HEK293T (cell line): ENCODE measurements around the gene BRD3.

Source experiments
- ARNT ChIP-seq: fragments of 450-650 bp; IDR thresholded peaks from 2 replicates; pipeline ENCODE4 v1.6.1; 2017; ENCODE audit warnings: mild to moderate bottlenecking
- BHLHE40 ChIP-seq: fragments of 450-650 bp; IDR thresholded peaks from 2 replicates; pipeline ENCODE4 v1.6.1; 2016; ENCODE audit warnings: mild to moderate bottlenecking, moderate library complexity, borderline replicate concordance
- FOXM1 ChIP-seq: fragments of 450-650 bp; IDR thresholded peaks from 2 replicates; pipeline ENCODE4 v1.6.1; 2017; ENCODE audit warnings: mild to moderate bottlenecking, borderline replicate concordance
- NFRKB ChIP-seq: fragments of 450-650 bp; IDR thresholded peaks from 2 replicates; pipeline ENCODE4 v1.6.1; 2016; ENCODE audit warnings: mild to moderate bottlenecking, moderate library complexity
- SUZ12 ChIP-seq: fragments of 450-650 bp; IDR thresholded peaks from 2 replicates; pipeline ENCODE4 v1.6.1; 2016; ENCODE audit warnings: mild to moderate bottlenecking

- TF ChIP-seq ARNT = no peak
- no peak for TF ChIP-seq FOXM1
- no peak for TF ChIP-seq SUZ12
- TF ChIP-seq NFRKB = no peak
- no peak for TF ChIP-seq BHLHE40
Measured at GRCh38 chr9:134067904-134068743, at the start of gene BRD3.
